Esophagus (tissue), 2 donors: ENCODE results near the gene EGFR. TPM values are rescaled to one million over a fixed set of nuclear protein-coding genes. Genes with fewer than 3 reads are reported as not detected.

Experiments
- H3K27ac ChIP-seq, 2 donors: one replicate each; pipeline ENCODE4 v1.5.1; 2013; ENCODE audit warnings: low read depth in 2 of 2, mild to moderate bottlenecking in 2 of 2, inconsistent platforms in 1 of 2, low read length in 1 of 2, moderate library complexity in 1 of 2
- H3K27me3 ChIP-seq, 2 donors: one replicate each; pipeline ENCODE4 v1.6.1; 2013; ENCODE audit warnings: low read length in 2 of 2, control low read depth in 1 of 2, mild to moderate bottlenecking in 1 of 2; ENCODE audit not compliant: insufficient read depth in 2 of 2, control insufficient read depth in 1 of 2
- H3K36me3 ChIP-seq, 2 donors: one replicate each; pipeline ENCODE4 v1.6.1; 2013; ENCODE audit warnings: low read length in 1 of 2; ENCODE audit not compliant: control insufficient read depth in 2 of 2, insufficient read depth in 2 of 2
- H3K4me1 ChIP-seq, 2 donors: one replicate each; pipeline ENCODE4 v1.6.1; 2013; ENCODE audit warnings: low read length in 1 of 2; ENCODE audit not compliant: control insufficient read depth in 2 of 2, insufficient read depth in 2 of 2
- H3K4me3 ChIP-seq, 2 donors: one replicate each; pipeline ENCODE4 v1.5.1; 2013; ENCODE audit warnings: low read length in 2 of 2, mild to moderate bottlenecking in 2 of 2, low read depth in 1 of 2, moderate library complexity in 1 of 2
- H3K9me3 ChIP-seq, 2 donors: one replicate each; pipeline ENCODE4 v1.6.1; 2013; ENCODE audit warnings: mild to moderate bottlenecking in 2 of 2, low read depth in 1 of 2, low read length in 1 of 2, moderate library complexity in 1 of 2; ENCODE audit not compliant: control insufficient read depth in 2 of 2, insufficient read depth in 1 of 2
- WGBS, 2 donors: extraction: QIAGEN DNeasy Blood & Tissue Kit; methylation state at CpG; one replicate each; pipeline ENCODE4 v1.1.7; 2013; 5-methylcytosine and 5-hydroxymethylcytosine counted together
- polyA plus RNA-seq, 2 donors: library from polyadenylated mRNA; stranded (reverse); fragments of 200-250 nt; gene quantifications; one replicate each; pipeline ENCODE4 v1.2.3, GENCODE V29; 2013
- donor health status: healthy with polysubstance abuse.
- donor health status: Bipolar disorder and iron deficiency.

The EGFR gene
- polyA plus RNA-seq, 2 donors = 12.8 to 16.1 TPM

DNA sequence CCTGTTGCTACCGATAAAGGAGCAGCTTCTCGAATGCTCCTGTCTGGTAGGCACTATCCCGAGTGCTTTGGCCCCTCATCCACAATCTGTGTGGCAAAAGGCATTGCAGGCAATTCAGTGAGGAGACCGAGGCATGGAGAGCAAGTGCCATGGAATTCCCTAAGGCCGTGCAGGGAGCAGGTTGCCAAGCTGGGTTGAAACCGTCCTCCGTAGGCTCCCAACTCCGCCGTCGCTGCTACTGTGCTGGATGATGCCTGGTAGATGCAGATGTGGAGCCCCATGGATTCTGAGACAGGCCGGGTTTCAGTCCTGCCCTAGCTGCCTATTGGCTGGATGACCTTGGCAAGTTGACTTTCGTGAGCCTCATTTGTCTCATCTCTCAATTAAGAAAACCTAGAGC is 85.3 kb downstream of the EGFR start:
- no peaks in the 10 kb centered on the region for H3K27me3 ChIP-seq
- peaks cover 10 to 21% of the 10 kb centered on the region in 2 donors for H3K4me1 ChIP-seq
- H3K4me3 ChIP-seq = no peak overlapping the region
- no peaks in the 10 kb centered on the region for H3K36me3 ChIP-seq
- no peaks in the 10 kb centered on the region for H3K9me3 ChIP-seq
- WGBS, 2 donors = 93% methylated on average over 12 of the region's 12 CpGs
- H3K27ac ChIP-seq = no peak overlapping the region

DNA sequence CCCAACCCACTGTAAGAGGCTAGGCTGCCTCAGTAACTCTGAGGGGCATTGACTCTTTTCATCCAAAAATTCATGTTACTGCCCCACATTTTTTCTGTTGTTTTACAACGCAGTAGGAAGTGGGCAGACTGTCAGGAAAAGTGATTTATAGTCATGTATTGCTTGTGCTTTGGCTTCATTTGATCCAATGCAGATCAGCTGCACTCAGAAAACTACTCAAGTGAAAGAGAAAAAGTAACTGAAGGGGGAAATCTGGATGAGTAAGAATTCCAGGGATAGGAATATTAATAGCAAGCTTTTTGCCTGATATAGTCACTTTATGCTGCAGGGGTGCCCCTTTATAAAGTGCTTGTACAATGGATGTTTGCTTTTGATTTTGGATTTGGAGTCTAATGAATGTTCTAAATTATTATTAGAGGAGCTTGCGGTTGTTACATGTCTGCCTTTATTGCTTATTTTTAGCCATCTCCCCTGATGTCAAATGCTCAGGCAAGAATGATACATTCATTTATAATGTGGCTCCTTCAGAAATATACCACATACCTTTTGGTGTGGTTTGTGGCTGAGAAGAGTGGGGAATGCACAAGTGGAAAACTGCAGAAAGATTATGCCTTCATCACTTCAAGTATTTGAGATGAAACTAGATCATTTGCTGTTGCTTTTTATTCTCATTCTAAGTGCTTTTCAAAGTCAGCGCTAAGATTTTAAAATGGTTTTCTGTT is 86.1 kb downstream of the EGFR start:
- 45 to 55% methylated on average over 3 of the region's 3 CpGs for WGBS, 2 donors
- H3K9me3 ChIP-seq = no peaks in the 10 kb centered on the region
- H3K36me3 ChIP-seq = no peaks in the 10 kb centered on the region
- H3K4me3 ChIP-seq = no peak overlapping the region
- H3K4me1 ChIP-seq = peaks cover 6 to 18% of the 10 kb centered on the region in 2 donors
- no peak overlapping the region for H3K27ac ChIP-seq
- no peaks in the 10 kb centered on the region for H3K27me3 ChIP-seq

DNA sequence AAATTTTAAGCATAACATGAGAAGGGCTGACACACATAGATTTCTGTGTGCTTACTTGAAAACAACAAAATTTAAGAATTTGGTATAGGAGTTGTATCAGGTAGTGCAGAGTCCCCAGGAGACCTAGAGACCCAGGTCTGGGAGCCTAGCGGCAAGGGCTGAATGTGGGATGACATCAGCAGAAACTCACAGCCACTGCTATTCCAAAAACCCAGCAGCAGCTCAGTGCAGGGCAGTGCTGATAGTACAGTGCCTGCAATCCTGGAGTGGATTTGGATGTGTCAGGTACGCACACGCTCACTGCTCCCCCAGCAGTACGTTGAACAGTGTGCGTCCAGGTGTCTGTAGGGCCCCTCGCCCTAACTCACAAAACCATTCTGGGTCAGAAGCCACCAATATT is 87.1 kb downstream of the EGFR start:
- Histone ChIP-seq H3K27ac (peak overlapping the region in 1 of 2 donors; percentile 53), H3K4me3 (no peak overlapping the region), H3K9me3 (no peaks in the 10 kb centered on the region), H3K36me3 (no peaks in the 10 kb centered on the region), H3K4me1 (peaks cover 5 to 13% of the 10 kb centered on the region in 2 donors), H3K27me3 (no peaks in the 10 kb centered on the region)
- WGBS, 2 donors = 79 to 89% methylated on average over 6 of the region's 6 CpGs

DNA sequence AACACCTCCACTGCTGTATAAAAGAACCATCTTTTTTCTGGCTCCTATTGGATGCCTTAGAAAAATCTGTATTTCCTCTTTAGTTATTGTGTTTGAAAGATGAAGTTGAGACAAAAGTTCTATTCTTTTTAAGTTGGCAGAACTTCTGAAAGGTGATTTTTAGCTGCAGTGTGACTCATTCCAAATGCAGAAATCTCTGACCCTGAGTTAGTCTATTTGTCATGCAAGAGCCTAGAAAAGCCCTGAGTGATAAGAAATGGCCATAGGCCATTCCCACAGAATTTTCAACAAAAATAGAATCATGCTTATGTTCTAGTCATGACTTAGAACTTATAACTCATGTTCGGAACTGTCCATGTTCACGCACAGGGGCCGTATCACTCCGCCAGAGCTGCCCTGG is 89.1 kb downstream of the EGFR start:
- Histone ChIP-seq H3K27me3 (no peaks in the 10 kb centered on the region), H3K4me1 (peaks cover 8 to 21% of the 10 kb centered on the region in 2 donors), H3K27ac (peak overlapping the region; percentile 80 to 82), H3K9me3 (no peaks in the 10 kb centered on the region), H3K36me3 (no peaks in the 10 kb centered on the region), H3K4me3 (no peak overlapping the region)
- 58 to 64% methylated on average over 4 of the region's 4 CpGs for WGBS, 2 donors

DNA sequence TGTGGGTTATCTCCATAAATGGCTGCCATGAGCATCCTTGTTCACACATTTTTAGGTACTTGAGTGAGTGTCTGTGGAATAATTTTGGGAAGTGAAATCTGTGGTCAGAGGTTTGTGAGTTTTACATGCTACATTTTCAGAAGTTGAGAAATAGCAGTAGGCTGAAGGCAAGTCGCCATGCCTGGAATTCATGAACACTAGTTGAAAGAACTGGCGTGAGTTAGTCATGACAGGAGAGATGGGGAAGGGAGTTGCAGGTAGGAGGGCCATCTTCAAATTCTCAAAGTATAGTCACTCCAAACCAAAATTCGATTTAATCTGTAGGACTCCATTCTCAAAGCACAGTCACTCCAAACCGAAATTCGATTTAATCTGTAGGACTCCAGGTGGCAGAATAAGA is 89.6 kb downstream of the EGFR start:
- Histone ChIP-seq H3K4me3 (no peak overlapping the region), H3K4me1 (peaks cover 8 to 23% of the 10 kb centered on the region in 2 donors), H3K9me3 (no peaks in the 10 kb centered on the region), H3K27me3 (no peaks in the 10 kb centered on the region), H3K36me3 (no peaks in the 10 kb centered on the region), H3K27ac (peak overlapping the region; percentile 80 to 82)
- WGBS, 2 donors = 67 to 84% methylated on average over 5 of the region's 5 CpGs

DNA sequence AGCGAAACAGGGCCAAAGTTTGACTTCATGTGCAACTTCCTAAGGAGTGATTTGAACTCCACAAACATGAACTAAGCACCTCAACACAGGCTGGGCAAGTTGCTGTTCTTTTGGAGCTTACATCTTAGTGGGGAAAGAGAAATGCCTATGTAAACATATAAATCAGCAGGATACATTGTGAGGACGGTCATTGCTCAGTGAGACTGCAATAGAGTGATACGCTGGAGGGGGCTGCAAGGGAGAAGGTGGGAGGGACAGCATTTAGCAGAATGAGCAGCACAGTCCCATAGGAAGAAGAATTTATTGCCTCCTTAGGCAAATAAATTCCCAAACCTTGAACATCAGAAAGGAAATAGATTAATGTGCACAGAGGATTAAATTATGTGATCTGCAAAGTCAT is 90.0 kb downstream of the EGFR start:
- WGBS, 2 donors = 61 to 66% methylated on average over 3 of the region's 3 CpGs
- H3K27me3 ChIP-seq = no peaks in the 10 kb centered on the region
- no peak overlapping the region for H3K4me3 ChIP-seq
- H3K27ac ChIP-seq = peak overlapping the region; percentile 80 to 82
- no peaks in the 10 kb centered on the region for H3K9me3 ChIP-seq
- no peaks in the 10 kb centered on the region for H3K36me3 ChIP-seq
- H3K4me1 ChIP-seq = peaks cover 8 to 25% of the 10 kb centered on the region in 2 donors

DNA sequence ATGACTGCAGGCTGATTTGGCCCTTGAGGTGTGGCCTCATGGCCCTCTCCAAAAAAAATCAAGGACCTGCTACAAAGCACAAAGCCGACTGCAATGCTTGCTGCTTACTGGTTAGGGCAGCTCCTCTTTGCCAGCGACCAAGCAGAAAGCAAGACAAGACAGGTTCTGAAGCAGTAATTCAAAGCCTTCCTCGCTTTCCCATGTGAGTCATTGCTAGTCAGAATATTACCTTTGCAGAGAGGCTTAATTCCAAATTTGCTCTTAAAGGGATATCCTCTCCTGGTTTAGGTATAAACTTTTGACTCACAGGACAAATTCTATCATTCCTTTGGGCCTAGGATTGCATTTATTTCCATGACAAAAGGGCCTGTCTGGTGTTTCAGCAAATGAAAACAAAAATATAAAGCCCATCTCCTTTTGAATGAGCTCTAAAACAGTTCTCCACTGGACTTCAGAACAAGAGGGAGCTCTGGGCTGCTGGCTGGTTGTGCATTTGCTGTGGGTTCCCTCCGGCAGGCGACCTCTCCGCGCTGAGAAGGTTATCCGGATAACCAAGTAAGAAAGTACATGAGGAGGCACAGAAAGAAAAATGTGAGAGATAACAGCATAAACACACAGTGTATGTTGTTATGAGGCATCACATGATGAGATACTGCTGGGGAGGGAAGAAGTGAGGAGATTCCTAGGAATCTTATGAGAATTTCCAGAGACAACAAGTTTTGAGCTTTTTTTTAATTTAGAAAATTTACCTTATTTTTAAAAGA is 90.8 kb downstream of the EGFR start:
- peak overlapping the region; percentile 90 to 93 for H3K27ac ChIP-seq
- H3K36me3 ChIP-seq = no peaks in the 10 kb centered on the region
- H3K4me3 ChIP-seq = no peak overlapping the region
- no peaks in the 10 kb centered on the region for H3K9me3 ChIP-seq
- no peaks in the 10 kb centered on the region for H3K27me3 ChIP-seq
- WGBS, 2 donors = 45 to 62% methylated on average over 8 of the region's 8 CpGs
- peaks cover 8 to 25% of the 10 kb centered on the region in 2 donors for H3K4me1 ChIP-seq

DNA sequence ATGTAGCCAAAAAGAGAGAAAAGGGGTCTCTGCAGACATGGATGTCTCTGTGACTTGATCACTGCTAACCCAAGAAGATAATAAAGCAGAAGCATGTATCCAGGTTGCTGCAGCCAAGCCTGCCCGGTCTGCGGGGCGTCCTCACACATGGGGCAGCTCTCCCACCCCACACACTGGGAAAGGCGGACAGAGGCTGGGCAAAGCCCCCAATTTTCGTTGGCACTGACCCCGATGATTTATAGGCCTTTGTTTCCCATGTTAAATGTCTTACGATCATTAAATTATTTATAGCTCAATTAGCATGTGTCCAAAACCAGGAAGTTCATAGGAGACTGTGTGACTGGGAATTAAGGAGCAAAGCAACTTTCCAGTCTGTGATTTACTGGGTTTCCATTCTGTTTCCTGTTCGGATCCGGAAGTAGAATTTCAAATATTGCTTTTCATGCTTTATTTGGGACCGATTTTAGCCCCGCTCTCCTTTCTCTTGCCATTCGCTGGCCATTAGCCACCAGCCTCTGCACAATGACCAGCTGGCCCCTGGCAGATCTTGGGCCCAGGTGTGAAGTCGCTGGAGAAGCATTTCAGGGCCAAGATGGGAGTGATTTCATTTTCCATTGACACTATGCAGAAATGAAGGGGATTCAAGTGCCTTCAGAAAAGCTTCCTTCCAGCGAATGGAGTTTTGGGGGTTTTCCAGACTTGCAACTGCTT is 91.6 kb downstream of the EGFR start:
- H3K36me3 ChIP-seq = no peaks in the 10 kb centered on the region
- H3K4me3 ChIP-seq = peak overlapping the region in 1 of 2 donors; percentile 30
- WGBS, 2 donors = 41 to 52% methylated on average over 14 of the region's 14 CpGs
- H3K4me1 ChIP-seq = peaks cover 8 to 25% of the 10 kb centered on the region in 2 donors
- no peaks in the 10 kb centered on the region for H3K9me3 ChIP-seq
- no peaks in the 10 kb centered on the region for H3K27me3 ChIP-seq
- H3K27ac ChIP-seq = peak overlapping the region; percentile 92 to 97

DNA sequence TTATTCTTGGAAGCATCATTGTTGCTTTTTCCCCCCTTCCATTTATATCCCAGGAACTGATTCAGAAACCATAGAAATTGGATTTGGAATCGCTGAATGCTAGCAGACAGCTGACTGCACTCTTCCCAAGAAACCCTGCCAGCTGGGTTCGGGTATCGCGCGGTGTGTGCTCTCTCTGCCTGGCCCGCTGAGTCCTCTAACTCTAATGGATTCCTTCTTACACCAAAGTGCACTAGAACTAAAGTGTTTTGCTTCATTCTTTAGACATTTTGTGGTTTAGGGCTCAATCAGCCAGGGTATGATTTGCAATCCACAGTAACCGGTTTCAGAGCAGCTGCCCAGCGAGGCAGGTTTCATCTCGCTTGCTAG is 92.2 kb downstream of the EGFR start:
- Histone ChIP-seq H3K9me3 (no peaks in the 10 kb centered on the region), H3K4me1 (peaks cover 7 to 25% of the 10 kb centered on the region in 2 donors), H3K4me3 (peak overlapping the region in 1 of 2 donors; percentile 30), H3K27me3 (no peaks in the 10 kb centered on the region), H3K27ac (peak overlapping the region; percentile 92 to 97), H3K36me3 (no peaks in the 10 kb centered on the region)
- WGBS, 2 donors = 38 to 53% methylated on average over 9 of the region's 9 CpGs
